ENCODE results near the gene UBASH3A.
A peak's percentile ranks its signal among the peaks of the same experiment; 100 is the strongest.

UBASH3A gene

DNA sequence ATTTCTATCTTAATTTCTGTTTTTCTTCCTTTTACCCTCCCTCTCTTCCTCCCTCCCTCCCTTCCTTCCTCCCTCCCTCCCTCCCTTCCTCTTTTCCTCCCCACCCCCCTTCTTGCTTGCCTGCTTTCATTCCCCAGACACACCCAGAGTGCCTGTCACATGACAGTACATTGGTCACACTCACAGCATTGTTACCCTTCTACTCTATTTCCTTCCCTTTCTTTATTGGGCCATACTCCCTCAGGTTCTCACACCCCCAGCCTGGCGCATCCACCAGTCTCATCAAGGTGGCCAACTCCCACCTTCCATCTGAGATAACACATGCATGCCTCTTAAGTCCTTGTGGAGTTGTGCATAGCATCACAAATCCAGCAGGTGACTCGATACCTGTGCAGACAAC, 18.7 kb upstream of the UBASH3A start:
- Histone ChIP-seq H3K27ac (ENCODE audit: low read length) (no peak overlapping the region), H3K4me1 (ENCODE audit: insufficient read depth, low read length) (peaks cover 18% of the 10 kb centered on the region)

DNA sequence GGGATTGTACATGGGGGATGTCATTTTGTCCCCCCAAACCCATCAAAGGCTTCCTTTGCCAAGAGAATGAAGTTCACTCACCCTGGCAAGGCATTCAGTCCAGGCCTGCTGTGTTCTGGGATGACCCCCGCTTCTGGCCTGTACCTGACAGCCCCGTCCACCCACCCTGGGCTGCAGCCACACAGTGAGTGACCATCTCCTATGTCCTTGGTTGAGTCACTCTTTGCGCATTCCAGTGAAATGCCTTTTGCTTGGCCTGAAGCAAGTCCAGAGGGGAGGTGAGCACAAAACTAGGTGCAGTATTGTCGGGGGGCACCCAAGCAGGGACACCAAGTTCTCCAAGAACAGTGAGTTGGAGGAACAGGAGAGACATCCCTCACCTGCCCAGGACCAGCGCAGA, 18.1 kb upstream of the UBASH3A start:
- Histone ChIP-seq H3K36me3 (ENCODE audit: insufficient read depth, low read depth, low read length) (no peaks in the 10 kb centered on the region), H3K4me3 (ENCODE audit: low read length) (no peak overlapping the region), H3K27me3 (ENCODE audit: insufficient read depth, low read length) (0 out of 2 replicates have a peak, but pooled peaks cover 3% of the 10 kb centered on the region), H3K4me1 (ENCODE audit: insufficient read depth, low read length) (peaks cover 19% of the 10 kb centered on the region), H3K27ac (ENCODE audit: low read length) (no peak overlapping the region), H3K9me3 (ENCODE audit: insufficient read depth, low read depth, low read length) (no peaks in the 10 kb centered on the region), H3K9ac (ENCODE audit: low read depth, low read length) (no peak overlapping the region)

More for the DNA sequence above, 18.7 kb upstream of the UBASH3A start:
- H3K27me3 ChIP-seq (ENCODE audit: insufficient read depth, low read length), result 0 out of 2 replicates have a peak, but pooled peaks cover 3% of the 10 kb centered on the region
- no peak overlapping the region for H3K9ac ChIP-seq (ENCODE audit: low read depth, low read length)
- no peak overlapping the region for H3K4me3 ChIP-seq (ENCODE audit: low read length)
- no peaks in the 10 kb centered on the region for H3K9me3 ChIP-seq (ENCODE audit: insufficient read depth, low read depth, low read length)
- no peaks in the 10 kb centered on the region for H3K36me3 ChIP-seq (ENCODE audit: insufficient read depth, low read depth, low read length)

GRCh38 chr21:42386034-42386591, 17.6 kb upstream of the UBASH3A start:
- Histone ChIP-seq H3K9me3 (ENCODE audit: insufficient read depth, low read depth, low read length) (no peaks in the 10 kb centered on the region), H3K4me3 (ENCODE audit: low read length) (no peak overlapping the region), H3K27me3 (ENCODE audit: insufficient read depth, low read length) (0 out of 2 replicates have a peak, but pooled peaks cover 3% of the 10 kb centered on the region), H3K4me1 (ENCODE audit: insufficient read depth, low read length) (peaks cover 19% of the 10 kb centered on the region), H3K9ac (ENCODE audit: low read depth, low read length) (no peak overlapping the region), H3K36me3 (ENCODE audit: insufficient read depth, low read depth, low read length) (no peaks in the 10 kb centered on the region), H3K27ac (ENCODE audit: low read length) (no peak overlapping the region)

DNA sequence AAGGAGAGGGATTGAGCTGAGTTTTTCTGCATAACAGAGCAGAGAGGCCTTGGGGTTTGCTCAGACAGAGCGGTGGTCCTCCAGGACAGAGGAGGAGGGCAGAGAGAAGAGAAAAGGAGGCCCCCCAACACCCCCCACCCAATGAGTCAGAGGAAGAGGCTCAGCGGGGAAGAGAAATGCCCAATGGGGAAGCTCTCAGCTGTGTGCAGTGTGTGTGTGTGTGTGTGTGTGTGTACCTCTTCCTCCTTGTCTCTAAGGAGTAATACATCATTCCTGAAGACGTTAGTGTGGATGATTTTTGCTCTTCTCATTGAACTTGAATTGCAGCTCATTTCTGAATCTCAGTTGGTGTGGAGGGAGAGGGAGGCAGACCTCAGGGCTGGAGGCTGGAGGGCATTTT, 16.5 kb upstream of the UBASH3A start:
- Histone ChIP-seq H3K4me1 (ENCODE audit: insufficient read depth, low read length) (peaks cover 19% of the 10 kb centered on the region), H3K9me3 (ENCODE audit: insufficient read depth, low read depth, low read length) (no peaks in the 10 kb centered on the region)

DNA sequence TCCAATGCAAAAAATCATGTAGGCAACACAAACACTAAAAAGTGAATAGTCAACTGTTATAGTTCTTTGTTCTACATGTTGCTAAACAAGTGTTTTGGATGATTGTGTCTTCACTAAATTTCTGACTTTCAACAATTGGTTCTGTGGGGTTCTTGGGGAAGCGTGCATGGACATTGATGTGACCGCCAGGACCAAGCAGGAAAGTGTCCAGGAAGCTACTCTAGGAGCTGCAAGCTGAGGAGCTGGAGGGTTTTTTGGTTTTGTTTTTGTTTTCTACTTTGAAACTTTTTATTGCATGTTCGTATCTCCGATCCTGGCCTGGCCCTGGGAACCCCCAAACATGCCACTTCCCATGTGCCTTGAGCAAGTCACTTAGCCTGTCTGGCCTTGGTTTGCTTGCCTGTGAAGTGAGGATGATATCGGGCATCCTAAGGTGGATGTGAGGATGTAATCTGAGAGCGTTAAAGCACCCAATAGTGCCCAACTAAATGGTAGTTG, 15.8 kb upstream of the UBASH3A start:
- H3K36me3 ChIP-seq (ENCODE audit: insufficient read depth, low read depth, low read length), result no peaks in the 10 kb centered on the region
- no peak overlapping the region for H3K27ac ChIP-seq (ENCODE audit: low read length)
- no peaks in the 10 kb centered on the region for H3K9me3 ChIP-seq (ENCODE audit: insufficient read depth, low read depth, low read length)
- no peak overlapping the region for H3K4me3 ChIP-seq (ENCODE audit: low read length)
- H3K27me3 ChIP-seq (ENCODE audit: insufficient read depth, low read length), result 0 out of 2 replicates have a peak, but pooled peaks cover 3% of the 10 kb centered on the region
- peaks cover 19% of the 10 kb centered on the region for H3K4me1 ChIP-seq (ENCODE audit: insufficient read depth, low read length)
- H3K9ac ChIP-seq (ENCODE audit: low read depth, low read length), result no peak overlapping the region

More for the DNA sequence above, 16.5 kb upstream of the UBASH3A start:
- Histone ChIP-seq H3K4me3 (ENCODE audit: low read length) (no peak overlapping the region), H3K36me3 (ENCODE audit: insufficient read depth, low read depth, low read length) (no peaks in the 10 kb centered on the region), H3K27me3 (ENCODE audit: insufficient read depth, low read length) (0 out of 2 replicates have a peak, but pooled peaks cover 3% of the 10 kb centered on the region), H3K27ac (ENCODE audit: low read length) (no peak overlapping the region), H3K9ac (ENCODE audit: low read depth, low read length) (no peak overlapping the region)

GRCh38 chr21:42388740-42389448, 14.8 kb upstream of the UBASH3A start:
- H3K27me3 ChIP-seq (ENCODE audit: insufficient read depth, low read length), result 0 out of 2 replicates have a peak, but pooled peaks cover 3% of the 10 kb centered on the region
- no peaks in the 10 kb centered on the region for H3K36me3 ChIP-seq (ENCODE audit: insufficient read depth, low read depth, low read length)
- peak overlapping the region; percentile 49; the same call in 1 of the 2 replicates for H3K4me3 ChIP-seq (ENCODE audit: low read length)
- peaks cover 19% of the 10 kb centered on the region for H3K4me1 ChIP-seq (ENCODE audit: insufficient read depth, low read length)
- no peaks in the 10 kb centered on the region for H3K9me3 ChIP-seq (ENCODE audit: insufficient read depth, low read depth, low read length)
- H3K9ac ChIP-seq (ENCODE audit: low read depth, low read length), result peak overlapping the region; percentile 0; the same call in 1 of the 2 replicates
- no peak overlapping the region for H3K27ac ChIP-seq (ENCODE audit: low read length)

- peak overlapping the region; percentile 49; the same call in 1 of the 2 replicates for H3K4me3 ChIP-seq (ENCODE audit: low read length)
- no peaks in the 10 kb centered on the region for H3K36me3 ChIP-seq (ENCODE audit: insufficient read depth, low read depth, low read length)
- peak overlapping the region; percentile 5 for H3K27ac ChIP-seq (ENCODE audit: low read length)
- H3K4me1 ChIP-seq (ENCODE audit: insufficient read depth, low read length), result peaks cover 19% of the 10 kb centered on the region
- H3K27me3 ChIP-seq (ENCODE audit: insufficient read depth, low read length), result 0 out of 2 replicates have a peak, but pooled peaks cover 3% of the 10 kb centered on the region
- H3K9ac ChIP-seq (ENCODE audit: low read depth, low read length), result peak overlapping the region; percentile 48; the same call in 1 of the 2 replicates
- no peaks in the 10 kb centered on the region for H3K9me3 ChIP-seq (ENCODE audit: insufficient read depth, low read depth, low read length)
Observed at GRCh38 chr21:42389449-42389835, 14.3 kb upstream of the UBASH3A start.

GRCh38 chr21:42390193-42390592, 13.5 kb upstream of the UBASH3A start:
- 0 out of 2 replicates have a peak, but pooled peaks cover 3% of the 10 kb centered on the region for H3K27me3 ChIP-seq (ENCODE audit: insufficient read depth, low read length)
- no peak overlapping the region for H3K9ac ChIP-seq (ENCODE audit: low read depth, low read length)
- no peak overlapping the region for H3K4me3 ChIP-seq (ENCODE audit: low read length)

GRCh38 chr21:42390696-42391095, 13.0 kb upstream of the UBASH3A start:
- 0 out of 2 replicates have a peak, but pooled peaks cover under 1% of the 10 kb centered on the region for H3K27me3 ChIP-seq (ENCODE audit: insufficient read depth, low read length)
- H3K9ac ChIP-seq (ENCODE audit: low read depth, low read length), result no peak overlapping the region
- H3K4me1 ChIP-seq (ENCODE audit: insufficient read depth, low read length), result peaks cover 19% of the 10 kb centered on the region
- H3K9me3 ChIP-seq (ENCODE audit: insufficient read depth, low read depth, low read length), result no peaks in the 10 kb centered on the region
- no peak overlapping the region for H3K4me3 ChIP-seq (ENCODE audit: low read length)
- no peak overlapping the region for H3K27ac ChIP-seq (ENCODE audit: low read length)
- H3K36me3 ChIP-seq (ENCODE audit: insufficient read depth, low read depth, low read length), result no peaks in the 10 kb centered on the region

More at GRCh38 chr21:42390193-42390592, 13.5 kb upstream of the UBASH3A start:
- no peak overlapping the region for H3K27ac ChIP-seq (ENCODE audit: low read length)
- H3K9me3 ChIP-seq (ENCODE audit: insufficient read depth, low read depth, low read length), result no peaks in the 10 kb centered on the region
- H3K36me3 ChIP-seq (ENCODE audit: insufficient read depth, low read depth, low read length), result no peaks in the 10 kb centered on the region
- peaks cover 19% of the 10 kb centered on the region for H3K4me1 ChIP-seq (ENCODE audit: insufficient read depth, low read length)

GRCh38 chr21:42391297-42391696, 12.4 kb upstream of the UBASH3A start:
- no peak overlapping the region for H3K27ac ChIP-seq (ENCODE audit: low read length)
- H3K4me1 ChIP-seq (ENCODE audit: insufficient read depth, low read length), result peaks cover 21% of the 10 kb centered on the region
- no peak overlapping the region for H3K4me3 ChIP-seq (ENCODE audit: low read length)
- H3K9ac ChIP-seq (ENCODE audit: low read depth, low read length), result no peak overlapping the region
- no peaks in the 10 kb centered on the region for H3K36me3 ChIP-seq (ENCODE audit: insufficient read depth, low read depth, low read length)
- no peaks in the 10 kb centered on the region for H3K27me3 ChIP-seq (ENCODE audit: insufficient read depth, low read length)
- H3K9me3 ChIP-seq (ENCODE audit: insufficient read depth, low read depth, low read length), result no peaks in the 10 kb centered on the region

DNA sequence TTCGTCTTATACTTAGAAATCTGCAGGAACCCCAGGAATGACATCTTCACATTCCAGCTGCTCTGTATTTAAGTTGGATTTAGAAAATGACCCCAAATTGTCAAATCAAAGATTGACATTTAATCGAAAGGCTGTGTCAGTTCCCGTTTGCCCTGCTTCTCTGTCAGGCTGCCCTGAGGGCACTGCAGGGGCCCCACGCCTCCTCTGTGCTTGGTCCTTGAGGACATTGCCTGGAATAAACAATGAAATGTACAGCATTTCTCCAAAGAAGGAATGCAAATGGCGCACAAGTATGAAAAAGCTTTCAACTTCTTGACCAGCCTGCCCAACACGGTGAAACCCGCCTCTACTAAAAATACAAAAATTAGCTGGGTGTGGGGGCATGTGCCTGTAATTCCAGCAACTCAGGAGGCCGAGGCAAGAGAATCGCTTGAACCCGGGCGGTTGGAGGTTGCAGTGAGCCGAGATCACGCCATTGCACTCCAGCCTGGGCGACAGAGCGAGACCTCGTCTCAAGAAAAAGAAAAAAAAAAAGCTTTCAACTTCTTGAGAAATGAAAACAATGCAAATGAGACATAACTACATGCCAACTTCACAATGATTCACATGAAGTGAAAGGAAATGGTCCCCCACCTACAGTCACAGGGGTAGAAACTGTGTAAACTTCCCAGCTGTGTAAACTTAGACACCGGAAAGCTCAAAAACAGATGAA, 10.8 kb upstream of the UBASH3A start:
- Histone ChIP-seq H3K27me3 (ENCODE audit: insufficient read depth, low read length) (no peaks in the 10 kb centered on the region), H3K4me3 (ENCODE audit: low read length) (no peak overlapping the region), H3K9ac (ENCODE audit: low read depth, low read length) (no peak overlapping the region), H3K27ac (ENCODE audit: low read length) (no peak overlapping the region), H3K36me3 (ENCODE audit: insufficient read depth, low read depth, low read length) (no peaks in the 10 kb centered on the region), H3K9me3 (ENCODE audit: insufficient read depth, low read depth, low read length) (no peaks in the 10 kb centered on the region), H3K4me1 (ENCODE audit: insufficient read depth, low read length) (peaks cover 17% of the 10 kb centered on the region)

Data from iPS-20b (cell line).